B cell (primary cell): ENCODE measurements around the gene ACY1. TPM values are rescaled to one million over a fixed set of nuclear protein-coding genes. Genes with fewer than 3 reads are reported as not detected.

Experiments used
- ATAC-seq: fragments of 200-7000 bp; cut with Tn5 transposase; one replicate; pipeline ENCODE4 v1.10.0; 2021; ENCODE audit warnings: low read depth, mild to moderate bottlenecking, moderate number of reproducible peaks, moderate library complexity
- CTCF ChIA-PET: fragments of 350-600 bp; sonication (Branson Sonifier 250); formaldehyde crosslinking; loops from one replicate; lab custom pipeline; 2021; ENCODE audit warnings: antibody characterized with exemption, inconsistent platforms; lab: Charles Lee
- POLR2A ChIA-PET: fragments of 350-600 bp; sonication (Branson Sonifier 250); formaldehyde crosslinking; loops from one replicate; lab custom pipeline; 2021; ENCODE audit warnings: antibody characterized with exemption; lab: Charles Lee
- DNase-seq: peaks from one replicate; pipeline ENCODE4 v3.0.0; 2013
- H2AFZ ChIP-seq: 2 replicates; pipeline ENCODE4 v1.6.1; 2012; ENCODE audit warnings: mild to moderate bottlenecking, low read depth, low read length; ENCODE audit not compliant: insufficient read depth, poor library complexity, severe bottlenecking
- H3K27ac ChIP-seq, 2 donors: 1 replicate in 1 of 2; 2 replicates in 1 of 2; pipeline ENCODE4 v1.5.1; 2012 to 2013; ENCODE audit warnings: low read length in 2 of 2, mild to moderate bottlenecking in 2 of 2, moderate library complexity in 1 of 2
- H3K27me3 ChIP-seq, 4 experiments: fragments of 200-600 bp in 1 of 4; sonication (generic) in 1 of 4; replicated peaks in 1 of 4; 1 replicate in 2 of 4; 2 replicates in 2 of 4; pipeline versions ENCODE4 v1.6.1 to v1.7.0; 2013 to 2016; ENCODE audit warnings: low read length in 3 of 4, mild to moderate bottlenecking in 2 of 4, mixed read lengths in 1 of 4, moderate library complexity in 1 of 4; ENCODE audit not compliant: insufficient read depth in 4 of 4, control insufficient read depth in 3 of 4; ENCODE audit errors: control extremely low read depth in 1 of 4
- H3K36me3 ChIP-seq, 2 experiments: replicated peaks in 1 of 2; 1 replicate in 1 of 2; 2 replicates in 1 of 2; pipeline versions ENCODE4 v1.6.1 to v1.7.1; 2013; ENCODE audit warnings: low read length in 1 of 2; ENCODE audit not compliant: insufficient read depth in 2 of 2, control insufficient read depth in 1 of 2; ENCODE audit errors: control extremely low read depth in 1 of 2, extremely low read depth in 1 of 2
- H3K4me1 ChIP-seq, 2 donors: fragments of 200-600 bp in 1 of 2; sonication (generic) in 1 of 2; 1 replicate in 1 of 2; 2 replicates in 1 of 2; pipeline versions ENCODE4 v1.5.1 to v1.6.1; 2013 to 2017; ENCODE audit warnings: low read length in 2 of 2; ENCODE audit not compliant: control insufficient read depth in 2 of 2, insufficient read depth in 2 of 2
- H3K4me2 ChIP-seq: replicated peaks from 2 replicates; pipeline ENCODE3; 2012; ENCODE audit warnings: mild to moderate bottlenecking, low read depth, low read length; ENCODE audit not compliant: poor library complexity, severe bottlenecking
- H3K4me3 ChIP-seq, 5 experiments: fragments of 200-600 bp in 1 of 5; sonication (generic) in 1 of 5; 1 replicate in 3 of 5; 2 replicates in 2 of 5; pipeline versions ENCODE4 v1.5.1 to v1.7.0; 2011 to 2016; ENCODE audit warnings: low read length in 4 of 5, mild to moderate bottlenecking in 4 of 5, low read depth in 2 of 5, control low read depth in 1 of 5, moderate library complexity in 1 of 5; ENCODE audit not compliant: insufficient read depth in 1 of 5; ENCODE audit errors: control extremely low read depth in 1 of 5, extremely low read depth in 1 of 5
- H3K79me2 ChIP-seq: fragments of 200-600 bp; sonication (generic); one replicate; pipeline ENCODE4 v1.6.0; 2016; ENCODE audit warnings: low read length; ENCODE audit not compliant: control insufficient read depth, insufficient read depth
- H3K9ac ChIP-seq: fragments of 200-600 bp; sonication (generic); 2 replicates; pipeline ENCODE4 v1.6.1; 2017; ENCODE audit warnings: mild to moderate bottlenecking, low read length, moderate library complexity
- H3K9me3 ChIP-seq, 3 donors: one replicate each; pipeline versions ENCODE4 v1.6.1 to v1.7.1; 2013; ENCODE audit warnings: low read length in 2 of 3; ENCODE audit not compliant: control insufficient read depth in 2 of 3, insufficient read depth in 1 of 3; ENCODE audit errors: control extremely low read depth in 1 of 3
- H4K20me1 ChIP-seq: 2 replicates; pipeline ENCODE4 v1.6.0; 2012; ENCODE audit warnings: mild to moderate bottlenecking, low read length; ENCODE audit not compliant: insufficient read depth, control insufficient read depth, poor library complexity, severe bottlenecking
- H3K27ac Mint-ChIP-seq: one replicate; pipeline ENCODE4 v1.8.0; 2021; ENCODE audit warnings: mixed read lengths
- H3K27me3 Mint-ChIP-seq: one replicate; pipeline ENCODE4 v1.8.0; 2021; ENCODE audit warnings: mixed read lengths
- H3K4me1 Mint-ChIP-seq: one replicate; pipeline ENCODE4 v1.8.0; 2021; ENCODE audit warnings: mixed read lengths
- H3K4me3 Mint-ChIP-seq: one replicate; pipeline ENCODE4 v1.8.0; 2021; ENCODE audit warnings: mixed read lengths
- H3K9me3 Mint-ChIP-seq: one replicate; pipeline ENCODE4 v1.8.0; 2022; ENCODE audit warnings: mixed read lengths; ENCODE audit not compliant: insufficient read depth
- EZH2 ChIP-seq: IDR thresholded peaks from 2 replicates; pipeline ENCODE4 v1.6.1; 2012; ENCODE audit warnings: borderline replicate concordance, low read depth, mild to moderate bottlenecking, moderate library complexity, low read length; ENCODE audit not compliant: insufficient read depth, poor library complexity, severe bottlenecking
- WGBS: methylation state at CpG from one replicate; pipeline ENCODE4 v1.1.5; 2013; ENCODE audit warnings: missing lambda C conversion rate; ENCODE audit not compliant: insufficient coverage; 5-methylcytosine and 5-hydroxymethylcytosine counted together
- intact Hi-C: fragments of 100-400 bp; cut with micrococcal nuclease; formaldehyde crosslinking; loops from one replicate; pipeline ENCODE4 v1.10.0; 2022
- polyA plus RNA-seq: library from polyadenylated mRNA; depleted of rRNA; stranded (reverse); fragments of >200 nt; gene quantifications from 2 replicates; pipeline ENCODE4 v1.2.3, GENCODE V29; 2012
- total RNA-seq, 2 donors: library from RNA; stranded (reverse); fragments of 120-200 nt in 1 of 2; gene quantifications; 1 replicate in 1 of 2; 2 replicates in 1 of 2; pipeline versions ENCODE4 v1.2.3 to v1.2.4, GENCODE V29; 2013 to 2022
- TF ChIP-seq, protein P1 (sequence below): fragments of 200-600 bp; IDR thresholded peaks from one replicate; pipeline ENCODE4 v1.8.0; 2022; ENCODE audit warnings: antibody characterized with exemption, mild to moderate bottlenecking

Gene ACY1
- total and polyA plus RNA-seq, 2 donors (not counting 1 experiment from before 2014, with no cell fraction given) = 14.6 to 26.2 TPM

DNA sequence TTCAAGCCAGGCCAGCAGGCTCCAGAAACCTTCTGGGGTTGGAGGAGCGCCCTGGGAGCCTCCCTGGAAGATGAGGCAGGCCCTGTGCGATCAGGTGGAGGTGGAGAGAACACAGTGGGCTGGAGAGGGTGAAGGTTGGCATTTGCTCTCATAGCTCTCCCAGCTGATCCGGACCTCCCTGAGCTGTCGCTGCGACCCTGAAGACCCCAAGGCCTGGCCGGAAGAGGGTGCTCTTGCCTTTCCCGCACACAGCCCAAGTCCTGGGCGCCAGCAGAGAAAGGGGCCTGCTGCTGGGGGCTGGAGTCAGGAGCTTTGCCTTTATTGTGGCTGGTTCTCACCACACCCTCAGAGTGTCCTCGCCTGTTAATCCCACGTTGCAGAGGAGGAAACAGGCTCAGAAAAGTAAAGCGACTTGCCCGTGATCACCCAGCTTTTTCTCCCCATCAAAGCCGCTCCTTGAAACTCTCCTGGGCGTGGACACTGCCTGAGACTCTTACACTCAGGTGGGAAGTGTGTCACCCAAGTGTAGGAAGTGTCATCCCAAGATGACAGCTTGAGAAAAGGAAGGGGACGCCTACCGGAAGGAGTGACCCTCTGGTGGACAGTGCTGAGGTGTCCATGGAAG, 20.9 kb downstream of the ACY1 start:
- Histone ChIP-seq H3K79me2 (no peaks in the 10 kb centered on the region), H3K4me2 (no peak overlapping the region), H2AFZ (no peak overlapping the region), H3K4me1 (peaks cover 6 to 13% of the 10 kb centered on the region in 2 donors), H3K9me3 (no peaks in the 10 kb centered on the region), H3K9ac (no peak overlapping the region), H3K27me3 (no peaks in the 10 kb centered on the region), H3K27ac (no peak overlapping the region), H3K4me3 (no peak overlapping the region), H4K20me1 (no peaks in the 10 kb centered on the region), H3K36me3 (no peaks in the 10 kb centered on the region)
- ChIA-PET POLR2A (no interaction called here), CTCF (interaction anchor here (0.9 to 5.7 kb wide), 8 partner anchors 49 to 335 kb away, joined by 3 to 166 read pairs (median 10); partner anchors contain the start of genes DUSP7 and POC1A)
- TF ChIP-seq EZH2 = no peak
- TF ChIP-seq, protein P1, sequence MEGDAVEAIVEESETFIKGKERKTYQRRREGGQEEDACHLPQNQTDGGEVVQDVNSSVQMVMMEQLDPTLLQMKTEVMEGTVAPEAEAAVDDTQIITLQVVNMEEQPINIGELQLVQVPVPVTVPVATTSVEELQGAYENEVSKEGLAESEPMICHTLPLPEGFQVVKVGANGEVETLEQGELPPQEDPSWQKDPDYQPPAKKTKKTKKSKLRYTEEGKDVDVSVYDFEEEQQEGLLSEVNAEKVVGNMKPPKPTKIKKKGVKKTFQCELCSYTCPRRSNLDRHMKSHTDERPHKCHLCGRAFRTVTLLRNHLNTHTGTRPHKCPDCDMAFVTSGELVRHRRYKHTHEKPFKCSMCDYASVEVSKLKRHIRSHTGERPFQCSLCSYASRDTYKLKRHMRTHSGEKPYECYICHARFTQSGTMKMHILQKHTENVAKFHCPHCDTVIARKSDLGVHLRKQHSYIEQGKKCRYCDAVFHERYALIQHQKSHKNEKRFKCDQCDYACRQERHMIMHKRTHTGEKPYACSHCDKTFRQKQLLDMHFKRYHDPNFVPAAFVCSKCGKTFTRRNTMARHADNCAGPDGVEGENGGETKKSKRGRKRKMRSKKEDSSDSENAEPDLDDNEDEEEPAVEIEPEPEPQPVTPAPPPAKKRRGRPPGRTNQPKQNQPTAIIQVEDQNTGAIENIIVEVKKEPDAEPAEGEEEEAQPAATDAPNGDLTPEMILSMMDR = no peak
- intact Hi-C loops = no loop called here
- DNase-seq = no peak
- peaks cover 5% of the 10 kb centered on the region for H3K4me1 Mint-ChIP-seq
- no peak overlapping the region for H3K27ac Mint-ChIP-seq
- WGBS = 79% methylated on average over 14 of the region's 16 CpGs
- no peaks in the 10 kb centered on the region for H3K27me3 Mint-ChIP-seq
- H3K9me3 Mint-ChIP-seq = no peaks in the 10 kb centered on the region
- ATAC-seq = no peak
- H3K4me3 Mint-ChIP-seq = no peak overlapping the region

DNA sequence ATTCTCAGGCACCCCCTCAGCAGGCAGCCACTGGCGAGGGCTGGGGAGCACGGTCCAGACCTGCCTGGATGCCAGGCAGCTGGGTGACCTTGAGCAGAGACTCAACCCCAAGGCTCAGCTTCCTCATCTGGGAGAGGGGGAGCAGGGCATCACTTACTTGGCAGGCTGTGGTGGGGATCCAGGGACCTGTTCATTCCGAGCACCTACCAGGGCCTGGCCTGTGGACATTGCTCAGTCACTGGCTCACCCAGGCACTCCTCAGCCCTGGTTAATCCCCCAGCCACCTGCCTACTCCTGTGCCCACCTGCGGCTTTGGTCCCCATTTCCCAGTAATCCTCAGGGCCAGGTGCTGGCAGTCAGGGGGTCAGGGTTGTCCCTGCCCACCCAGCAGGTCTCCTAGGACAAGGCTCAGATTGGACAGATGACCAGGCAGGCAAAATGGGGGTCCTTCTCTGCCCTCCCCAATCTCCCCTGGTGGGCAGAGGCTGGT, 21.6 kb downstream of the ACY1 start:
- Mint-ChIP-seq H3K4me3 (no peak overlapping the region), H3K4me1 (peaks cover 5% of the 10 kb centered on the region), H3K27ac (no peak overlapping the region), H3K27me3 (no peaks in the 10 kb centered on the region), H3K9me3 (no peaks in the 10 kb centered on the region)
- Histone ChIP-seq H3K9me3 (no peaks in the 10 kb centered on the region), H3K27me3 (no peaks in the 10 kb centered on the region), H3K79me2 (no peaks in the 10 kb centered on the region), H3K36me3 (no peaks in the 10 kb centered on the region), H3K27ac (no peak overlapping the region), H3K4me1 (peaks cover 6 to 13% of the 10 kb centered on the region in 2 donors), H3K9ac (no peak overlapping the region), H2AFZ (no peak overlapping the region), H3K4me2 (no peak overlapping the region), H4K20me1 (no peaks in the 10 kb centered on the region), H3K4me3 (no peak overlapping the region)
- ATAC-seq (no peak), DNase-seq (no peak)
- POLR2A ChIA-PET = no interaction called here
- 82% methylated on average over 1 of the region's 4 CpGs for WGBS
- intact Hi-C loops = no loop called here
- CTCF ChIA-PET = interaction anchor here (4.1 to 5.7 kb wide), 3 partner anchors 117 to 141 kb away, joined by 15 to 166 read pairs (median 60); no protein-coding TSS in a partner anchor
- TF ChIP-seq, protein P1 = no peak
- no peak for TF ChIP-seq EZH2
